ENCODE results near the gene CCDC91. TPM values are rescaled to one million over a fixed set of nuclear protein-coding genes. Genes with fewer than 3 reads are reported as not detected.

The CCDC91 gene
- polyA plus RNA-seq, 3 donors = 6.3 to 18.1 (median 15.6) TPM

DNA sequence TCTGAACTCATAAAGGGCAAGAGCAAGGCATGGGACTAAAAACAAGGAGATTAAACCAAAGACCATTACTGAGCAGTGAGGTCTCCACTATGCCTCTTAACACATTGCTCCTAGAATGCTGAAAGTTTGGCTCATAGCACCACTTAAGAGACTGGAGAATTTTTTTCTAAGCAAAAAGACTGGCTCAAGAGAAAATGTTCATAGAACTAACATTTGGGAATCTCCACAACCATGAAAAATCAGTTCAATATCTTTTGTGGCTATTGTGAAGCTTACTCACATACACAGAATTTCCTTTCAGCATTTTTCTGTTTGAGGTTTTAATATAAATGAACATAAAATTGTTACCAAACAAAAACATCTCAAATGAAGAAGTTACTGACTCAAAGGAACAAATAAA, 255.8 kb downstream of the CCDC91 start:
- TF ChIP-seq, protein P1, sequence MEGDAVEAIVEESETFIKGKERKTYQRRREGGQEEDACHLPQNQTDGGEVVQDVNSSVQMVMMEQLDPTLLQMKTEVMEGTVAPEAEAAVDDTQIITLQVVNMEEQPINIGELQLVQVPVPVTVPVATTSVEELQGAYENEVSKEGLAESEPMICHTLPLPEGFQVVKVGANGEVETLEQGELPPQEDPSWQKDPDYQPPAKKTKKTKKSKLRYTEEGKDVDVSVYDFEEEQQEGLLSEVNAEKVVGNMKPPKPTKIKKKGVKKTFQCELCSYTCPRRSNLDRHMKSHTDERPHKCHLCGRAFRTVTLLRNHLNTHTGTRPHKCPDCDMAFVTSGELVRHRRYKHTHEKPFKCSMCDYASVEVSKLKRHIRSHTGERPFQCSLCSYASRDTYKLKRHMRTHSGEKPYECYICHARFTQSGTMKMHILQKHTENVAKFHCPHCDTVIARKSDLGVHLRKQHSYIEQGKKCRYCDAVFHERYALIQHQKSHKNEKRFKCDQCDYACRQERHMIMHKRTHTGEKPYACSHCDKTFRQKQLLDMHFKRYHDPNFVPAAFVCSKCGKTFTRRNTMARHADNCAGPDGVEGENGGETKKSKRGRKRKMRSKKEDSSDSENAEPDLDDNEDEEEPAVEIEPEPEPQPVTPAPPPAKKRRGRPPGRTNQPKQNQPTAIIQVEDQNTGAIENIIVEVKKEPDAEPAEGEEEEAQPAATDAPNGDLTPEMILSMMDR (IDR thresholded peaks at IDR 0.05) = no peak
- no peak overlapping the region for H3K4me3 ChIP-seq (replicated peaks in 1 of 3; ENCODE audit: low read depth in 2 of 3, low read length in 3 of 3)
- no peak overlapping the region for H2AFZ ChIP-seq (ENCODE audit: insufficient read depth, low read depth, low read length, poor library complexity, severe bottlenecking)
- no peak overlapping the region for H3K27ac ChIP-seq (ENCODE audit: low read depth in 1 of 2, low read length in 2 of 2)
- Mint-ChIP-seq H3K4me3 (no peak overlapping the region), H3K36me3 (peaks cover 2 to 3% of the 10 kb centered on the region in 2 donors), H3K27me3 (ENCODE audit: low read depth in 3 of 3) (no peaks in the 10 kb centered on the region), H3K9me3 (no peaks in the 10 kb centered on the region), H3K27ac (no peak overlapping the region), H3K4me1 (no peaks in the 10 kb centered on the region)
- no peak overlapping the region for H3K4me2 ChIP-seq (replicated peaks; ENCODE audit: extremely low read depth, low read length, poor library complexity, severe bottlenecking)
- no peaks in the 10 kb centered on the region for H3K27me3 ChIP-seq (ENCODE audit: control insufficient read depth in 2 of 2, insufficient read depth in 2 of 2, low read length in 2 of 2)
- H3K9ac ChIP-seq (ENCODE audit: insufficient read depth, low read length, poor library complexity, severe bottlenecking) = no peak overlapping the region
- H3K4me1 ChIP-seq (ENCODE audit: control insufficient read depth in 1 of 2, insufficient read depth in 2 of 2, low read length in 2 of 2) = no peaks in the 10 kb centered on the region
- H3K79me2 ChIP-seq (ENCODE audit: insufficient read depth, low read length) = no peaks in the 10 kb centered on the region
- H3K36me3 ChIP-seq (replicated peaks in 1 of 2; ENCODE audit: control insufficient read depth in 1 of 2, insufficient read depth in 2 of 2, low read length in 2 of 2) = no peaks in the 10 kb centered on the region
- H4K20me1 ChIP-seq (ENCODE audit: insufficient read depth, low read length) = no peaks in the 10 kb centered on the region
- no peaks in the 10 kb centered on the region for H3K9me3 ChIP-seq (replicated peaks in 1 of 2; ENCODE audit: control insufficient read depth in 1 of 2, insufficient read depth in 1 of 2, low read length in 2 of 2)
- DNase-seq = no peak
- intact Hi-C loops (cut with micrococcal nuclease) = no loop called here

DNA sequence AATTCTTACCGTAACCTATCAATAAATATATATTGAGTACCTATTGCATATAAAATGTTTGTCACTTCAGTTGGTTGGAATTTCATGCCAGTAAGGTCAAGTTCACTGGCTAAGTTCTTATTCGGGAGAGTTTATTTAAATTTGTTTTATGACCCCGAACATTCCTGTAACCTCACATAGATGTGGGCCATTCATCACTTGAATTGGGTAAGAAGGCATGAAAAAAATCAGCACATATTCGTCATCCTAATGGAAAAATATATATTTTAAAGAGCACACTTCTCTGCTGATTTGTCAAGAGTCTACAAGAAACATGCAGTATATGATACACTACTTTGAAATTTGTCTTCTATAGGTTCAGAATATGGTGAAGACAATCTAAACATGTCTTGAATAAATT, 263.4 kb downstream of the CCDC91 start:
- Histone ChIP-seq H3K27me3 (ENCODE audit: control insufficient read depth in 2 of 2, insufficient read depth in 2 of 2, low read length in 2 of 2) (no peaks in the 10 kb centered on the region), H3K9ac (ENCODE audit: insufficient read depth, low read length, poor library complexity, severe bottlenecking) (no peak overlapping the region), H3K36me3 (replicated peaks in 1 of 2; ENCODE audit: control insufficient read depth in 1 of 2, insufficient read depth in 2 of 2, low read length in 2 of 2) (peaks cover 0 to 10% of the 10 kb centered on the region in 2 donors), H3K4me2 (replicated peaks; ENCODE audit: extremely low read depth, low read length, poor library complexity, severe bottlenecking) (no peak overlapping the region), H3K27ac (ENCODE audit: low read depth in 1 of 2, low read length in 2 of 2) (no peak overlapping the region), H2AFZ (ENCODE audit: insufficient read depth, low read depth, low read length, poor library complexity, severe bottlenecking) (no peak overlapping the region), H4K20me1 (ENCODE audit: insufficient read depth, low read length) (no peaks in the 10 kb centered on the region), H3K79me2 (ENCODE audit: insufficient read depth, low read length) (no peaks in the 10 kb centered on the region), H3K4me3 (replicated peaks in 1 of 3; ENCODE audit: low read depth in 2 of 3, low read length in 3 of 3) (no peak overlapping the region), H3K9me3 (replicated peaks in 1 of 2; ENCODE audit: control insufficient read depth in 1 of 2, insufficient read depth in 1 of 2, low read length in 2 of 2) (no peaks in the 10 kb centered on the region), H3K4me1 (ENCODE audit: control insufficient read depth in 1 of 2, insufficient read depth in 2 of 2, low read length in 2 of 2) (peaks cover 4 to 11% of the 10 kb centered on the region in 2 donors)
- WGBS (ENCODE audit: insufficient coverage) = no CpG with 5 or more reads among the region's 4 CpGs
- intact Hi-C loops (cut with micrococcal nuclease) = no loop called here
- Mint-ChIP-seq H3K27ac (no peak overlapping the region), H3K9me3 (no peaks in the 10 kb centered on the region), H3K4me3 (no peak overlapping the region), H3K27me3 (ENCODE audit: low read depth in 3 of 3) (no peaks in the 10 kb centered on the region), H3K36me3 (peaks cover 14 to 21% of the 10 kb centered on the region in 2 donors), H3K4me1 (peaks cover 19% of the 10 kb centered on the region)
- no peak for DNase-seq
- TF ChIP-seq, protein P1 (IDR thresholded peaks at IDR 0.05) = no peak

Measured in CD14-positive monocyte (primary cell).